Type B pancreatic cell (in vitro differentiated cells): ENCODE data around the gene B4GALT7. TPM values are rescaled to one million over a fixed set of nuclear protein-coding genes. Genes with fewer than 3 reads are reported as not detected.

Experiments
- DNase-seq: peaks from one replicate; pipeline ENCODE4 v3.0.0; 2021; ENCODE audit warnings: mixed read lengths; ENCODE audit not compliant: unreplicated experiment; ENCODE audit errors: extremely low spot score
- H3K27ac Mint-ChIP-seq: 2 replicates; pipeline ENCODE4 v1.8.0; 2021; ENCODE audit warnings: mild to moderate bottlenecking, mixed read lengths
- H3K27me3 Mint-ChIP-seq: 2 replicates; pipeline ENCODE4 v1.8.0; 2021; ENCODE audit warnings: mixed read lengths
- H3K36me3 Mint-ChIP-seq: 2 replicates; pipeline ENCODE4 v1.8.0; 2021; ENCODE audit warnings: mixed read lengths
- H3K4me1 Mint-ChIP-seq: one replicate; pipeline ENCODE4 v1.8.0; 2021; ENCODE audit warnings: mixed read lengths; ENCODE audit not compliant: unreplicated experiment
- H3K4me3 Mint-ChIP-seq: 2 replicates; pipeline ENCODE4 v1.8.0; 2021; ENCODE audit warnings: mild to moderate bottlenecking, mixed read lengths
- H3K9me3 Mint-ChIP-seq: 2 replicates; pipeline ENCODE4 v1.8.0; 2021; ENCODE audit warnings: mixed read lengths
- CTCF ChIP-seq: fragments of 200-600 bp; sonication (generic); conservative IDR thresholded peaks from 2 replicates; pipeline ENCODE4 v1.5.0; 2021; ENCODE audit warnings: antibody characterized with exemption, mild to moderate bottlenecking
- total RNA-seq: library from RNA; stranded (reverse); gene quantifications from 2 replicates; pipeline ENCODE4 v1.2.1, GENCODE V29; 2021; ENCODE audit warnings: low replicate concordance

The B4GALT7 gene
- total RNA-seq, 1 donor from 2014 or later: 30.9 TPM

- no peak for TF ChIP-seq CTCF
- H3K27me3 Mint-ChIP-seq: no peaks in the 10 kb centered on the region
- H3K9me3 Mint-ChIP-seq: no peaks in the 10 kb centered on the region
- H3K4me1 Mint-ChIP-seq: peaks cover 22% of the 10 kb centered on the region
- peak; percentile 56 for DNase-seq
- H3K4me3 Mint-ChIP-seq: no peak overlapping the region
- H3K36me3 Mint-ChIP-seq: peaks cover 12% of the 10 kb centered on the region
- H3K27ac Mint-ChIP-seq: no peak overlapping the region
Observed at GRCh38 chr5:177604656-177605055, 4.7 kb downstream of the B4GALT7 start.

- H3K36me3 Mint-ChIP-seq: peaks cover 12% of the 10 kb centered on the region
- no peaks in the 10 kb centered on the region for H3K9me3 Mint-ChIP-seq
- no peak overlapping the region for H3K27ac Mint-ChIP-seq
- no peak for TF ChIP-seq CTCF
- H3K4me3 Mint-ChIP-seq: no peak overlapping the region
- DNase-seq: peak; percentile 37
- no peaks in the 10 kb centered on the region for H3K27me3 Mint-ChIP-seq
- H3K4me1 Mint-ChIP-seq: peaks cover 22% of the 10 kb centered on the region
Observed at GRCh38 chr5:177605078-177605477, 5.1 kb downstream of the B4GALT7 start.

GRCh38 chr5:177605667-177606066, 5.7 kb downstream of the B4GALT7 start:
- H3K4me1 Mint-ChIP-seq: peaks cover 18% of the 10 kb centered on the region

GRCh38 chr5:177606071-177607051, 6.4 kb downstream of the B4GALT7 start:
- no peaks in the 10 kb centered on the region for H3K9me3 Mint-ChIP-seq
- H3K36me3 Mint-ChIP-seq: peaks cover 8% of the 10 kb centered on the region
- TF ChIP-seq CTCF: no peak
- peaks cover 13% of the 10 kb centered on the region for H3K4me1 Mint-ChIP-seq
- H3K4me3 Mint-ChIP-seq: peak overlapping the region; percentile 8
- no peaks in the 10 kb centered on the region for H3K27me3 Mint-ChIP-seq
- peak; percentile 59 for DNase-seq
- H3K27ac Mint-ChIP-seq: no peak overlapping the region

More at GRCh38 chr5:177605667-177606066, 5.7 kb downstream of the B4GALT7 start:
- Mint-ChIP-seq H3K36me3 (peaks cover 9% of the 10 kb centered on the region), H3K27ac (no peak overlapping the region), H3K9me3 (no peaks in the 10 kb centered on the region), H3K27me3 (no peaks in the 10 kb centered on the region), H3K4me3 (no peak overlapping the region)
- no peak for TF ChIP-seq CTCF
- DNase-seq: peak; percentile 57

- DNase-seq: no peak
- TF ChIP-seq CTCF: no peak
- Mint-ChIP-seq H3K27ac (no peak overlapping the region), H3K27me3 (no peaks in the 10 kb centered on the region), H3K9me3 (no peaks in the 10 kb centered on the region), H3K36me3 (peaks cover 8% of the 10 kb centered on the region), H3K4me1 (peaks cover 13% of the 10 kb centered on the region), H3K4me3 (no peak overlapping the region)
Observed at GRCh38 chr5:177607115-177607451, 7.2 kb downstream of the B4GALT7 start.
